MM.1S (cell line): ENCODE data around the gene ARSK.
"Not testable (repeated sequence)": the region's sequence is repeated elsewhere in the genome, so short reads cannot be mapped to it uniquely, and the experiment has no call there.

Experiments used
- EZH2 ChIP-seq: fragments of 300-600 bp; sonication (generic); optimal IDR thresholded peaks from 2 replicates; pipeline ENCODE3; 2017; ENCODE audit warnings: low read depth, mild to moderate bottlenecking, antibody characterized with exemption, low read length, mixed read lengths
- TF ChIP-seq, protein P1 (sequence below): fragments of 300-600 bp; sonication (generic); IDR thresholded peaks from 2 replicates; pipeline ENCODE4 v1.5.1; 2016; ENCODE audit warnings: antibody characterized with exemption, low read length, mixed read lengths

- not testable (repeated sequence) for TF ChIP-seq EZH2
- TF ChIP-seq, protein P1, sequence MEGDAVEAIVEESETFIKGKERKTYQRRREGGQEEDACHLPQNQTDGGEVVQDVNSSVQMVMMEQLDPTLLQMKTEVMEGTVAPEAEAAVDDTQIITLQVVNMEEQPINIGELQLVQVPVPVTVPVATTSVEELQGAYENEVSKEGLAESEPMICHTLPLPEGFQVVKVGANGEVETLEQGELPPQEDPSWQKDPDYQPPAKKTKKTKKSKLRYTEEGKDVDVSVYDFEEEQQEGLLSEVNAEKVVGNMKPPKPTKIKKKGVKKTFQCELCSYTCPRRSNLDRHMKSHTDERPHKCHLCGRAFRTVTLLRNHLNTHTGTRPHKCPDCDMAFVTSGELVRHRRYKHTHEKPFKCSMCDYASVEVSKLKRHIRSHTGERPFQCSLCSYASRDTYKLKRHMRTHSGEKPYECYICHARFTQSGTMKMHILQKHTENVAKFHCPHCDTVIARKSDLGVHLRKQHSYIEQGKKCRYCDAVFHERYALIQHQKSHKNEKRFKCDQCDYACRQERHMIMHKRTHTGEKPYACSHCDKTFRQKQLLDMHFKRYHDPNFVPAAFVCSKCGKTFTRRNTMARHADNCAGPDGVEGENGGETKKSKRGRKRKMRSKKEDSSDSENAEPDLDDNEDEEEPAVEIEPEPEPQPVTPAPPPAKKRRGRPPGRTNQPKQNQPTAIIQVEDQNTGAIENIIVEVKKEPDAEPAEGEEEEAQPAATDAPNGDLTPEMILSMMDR, result not testable (repeated sequence)
Observed at GRCh38 chr5:95632942-95633341, 78.0 kb downstream of the ARSK start.
